IMR-90 (cell line): ENCODE measurements around the gene RSAD1. TPM values are rescaled to one million over a fixed set of nuclear protein-coding genes. Genes with fewer than 3 reads are reported as not detected.
A peak's percentile ranks its signal among the peaks of the same experiment; 100 is the strongest.

ENCODE experiments used
- ATAC-seq: fragments of 200-7000 bp; cut with Tn5 transposase; 2 replicates; pipeline ENCODE4 v1.9.1; 2020; ENCODE audit warnings: low read depth, mild to moderate bottlenecking, moderate library complexity
- BruUV-seq: library from RNA; stranded (reverse); fragments of 400-500 nt; replicated peaks from 2 replicates; lab custom pipeline; 2021; lab: Mats Ljungman, UMichigan
- CTCF ChIA-PET: fragments of 300-600 bp; formaldehyde crosslinking; extraction: SDS; loops from one replicate; lab custom pipeline; 2021; ENCODE audit warnings: antibody characterized with exemption; lab: Yijun Ruan, JAX
- POLR2A ChIA-PET: fragments of 300-600 bp; sonication (Branson Sonifier 250); formaldehyde crosslinking; loops from one replicate; lab custom pipeline; 2022; ENCODE audit warnings: antibody characterized with exemption; ENCODE audit not compliant: unreplicated experiment; lab: Charles Lee
- DNase-seq: peaks from one replicate; pipeline ENCODE4 v3.0.0; 2013
- H2AFZ ChIP-seq: replicated peaks from 2 replicates; pipeline ENCODE3; 2013; ENCODE audit warnings: low read length, mild to moderate bottlenecking; ENCODE audit not compliant: poor library complexity
- H2AK5ac ChIP-seq: 2 replicates; pipeline ENCODE4 v1.6.1; 2013; ENCODE audit warnings: low read depth, low read length, inconsistent platforms
- H2AK9ac ChIP-seq: replicated peaks from 2 replicates; pipeline ENCODE3; 2013; ENCODE audit warnings: mild to moderate bottlenecking, low read depth, low read length, moderate library complexity; ENCODE audit not compliant: poor library complexity
- H2BK120ac ChIP-seq: 2 replicates; pipeline ENCODE4 v1.6.1; 2013; ENCODE audit warnings: low read depth, low read length, inconsistent platforms
- H2BK15ac ChIP-seq: 3 replicates; pipeline ENCODE4 v1.6.1; 2013; ENCODE audit warnings: low read depth, low read length, inconsistent platforms
- H2BK20ac ChIP-seq: 2 replicates; pipeline ENCODE4 v1.6.1; 2013; ENCODE audit warnings: low read depth, mild to moderate bottlenecking, inconsistent platforms, low read length, moderate library complexity
- H2BK5ac ChIP-seq: 2 replicates; pipeline ENCODE4 v1.6.1; 2013; ENCODE audit warnings: mild to moderate bottlenecking, low read depth, low read length, inconsistent platforms; ENCODE audit not compliant: poor library complexity, severe bottlenecking
- H3K14ac ChIP-seq: replicated peaks from 2 replicates; pipeline ENCODE4 v1.6.1; 2013; ENCODE audit warnings: low read depth, low read length, inconsistent platforms
- H3K18ac ChIP-seq: 2 replicates; pipeline ENCODE4 v1.6.1; 2013; ENCODE audit warnings: low read depth, low read length, control low read depth
- H3K23ac ChIP-seq: 2 replicates; pipeline ENCODE4 v1.6.1; 2013; ENCODE audit warnings: low read depth, low read length, inconsistent platforms
- H3K27ac ChIP-seq: 2 replicates; pipeline ENCODE4 v1.5.1; 2013; ENCODE audit warnings: mild to moderate bottlenecking, control low read depth, low read length; ENCODE audit not compliant: insufficient read depth
- H3K27me3 ChIP-seq: 2 replicates; pipeline ENCODE4 v1.6.1; 2013; ENCODE audit warnings: low read length; ENCODE audit not compliant: control insufficient read depth, insufficient read depth
- H3K36me3 ChIP-seq: 2 replicates; pipeline ENCODE4 v1.6.1; 2013; ENCODE audit warnings: low read length, mixed read lengths; ENCODE audit not compliant: control insufficient read depth, insufficient read depth
- H3K4ac ChIP-seq: 2 replicates; pipeline ENCODE4 v1.6.1; 2013; ENCODE audit warnings: low read depth, low read length, inconsistent platforms
- H3K4me1 ChIP-seq: 2 replicates; pipeline ENCODE4 v1.6.1; 2013; ENCODE audit warnings: low read length, mixed read lengths; ENCODE audit not compliant: control insufficient read depth, insufficient read depth
- H3K4me2 ChIP-seq: 2 replicates; pipeline ENCODE4 v1.6.1; 2013; ENCODE audit warnings: low read depth, mild to moderate bottlenecking, control low read depth, low read length, moderate library complexity
- H3K4me3 ChIP-seq: 2 replicates; pipeline ENCODE4 v1.5.1; 2013; ENCODE audit warnings: low read depth, mild to moderate bottlenecking, control low read depth, low read length, moderate library complexity; ENCODE audit not compliant: insufficient read depth
- H3K56ac ChIP-seq: 2 replicates; pipeline ENCODE4 v1.6.1; 2013; ENCODE audit warnings: low read length, inconsistent platforms; ENCODE audit not compliant: insufficient read depth; ENCODE audit errors: extremely low read depth
- H3K79me1 ChIP-seq, 2 experiments: 2 replicates each; pipeline ENCODE4 v1.6.1; 2013; ENCODE audit warnings: low read length in 2 of 2, inconsistent platforms in 1 of 2, low read depth in 1 of 2
- H3K9ac ChIP-seq: 2 replicates; pipeline ENCODE4 v1.6.1; 2013; ENCODE audit warnings: low read depth, low read length, control low read depth
- H3K9me1 ChIP-seq: 2 replicates; pipeline ENCODE4 v1.6.1; 2013; ENCODE audit warnings: low read length, inconsistent platforms; ENCODE audit not compliant: insufficient read depth
- H3K9me3 ChIP-seq: 2 replicates; pipeline ENCODE4 v1.6.1; 2013; ENCODE audit warnings: low read length; ENCODE audit not compliant: control insufficient read depth, insufficient read depth
- H4K20me1 ChIP-seq: 2 replicates; pipeline ENCODE4 v1.6.1; 2013; ENCODE audit warnings: low read length, inconsistent platforms; ENCODE audit not compliant: insufficient read depth
- H4K5ac ChIP-seq: 2 replicates; pipeline ENCODE4 v1.6.1; 2013; ENCODE audit warnings: mild to moderate bottlenecking, low read depth, low read length, control low read depth
- H4K8ac ChIP-seq, 2 experiments: 2 replicates each; pipeline ENCODE4 v1.6.1; 2013; ENCODE audit warnings: low read depth in 2 of 2, low read length in 2 of 2, control low read depth in 1 of 2, inconsistent platforms in 1 of 2
- H4K91ac ChIP-seq: 2 replicates; pipeline ENCODE4 v1.6.1; 2013; ENCODE audit warnings: low read depth, low read length, inconsistent platforms; ENCODE audit not compliant: insufficient read depth
- BHLHE40 ChIP-seq: fragments of 150-350 bp; IDR thresholded peaks from 2 replicates; pipeline ENCODE4 v1.6.1; 2016; ENCODE audit warnings: mild to moderate bottlenecking, low read depth, low read length
- CTCF ChIP-seq: conservative IDR thresholded peaks from 2 replicates; pipeline ENCODE4 v1.5.1; 2012; ENCODE audit warnings: mild to moderate bottlenecking, low read depth, low read length, improper control_type of control experiment
- FOS ChIP-seq: fragments of 150-350 bp; IDR thresholded peaks from 2 replicates; pipeline ENCODE4 v1.6.1; 2016; ENCODE audit warnings: low read depth, low read length
- MAZ ChIP-seq: IDR thresholded peaks from 2 replicates; pipeline ENCODE4 v1.6.1; 2012; ENCODE audit warnings: low read depth, mild to moderate bottlenecking, low read length, improper control_type of control experiment, moderate library complexity, borderline replicate concordance
- NFE2L2 ChIP-seq: fragments of 150-350 bp; IDR thresholded peaks from 2 replicates; pipeline ENCODE4 v1.6.1; 2016; ENCODE audit warnings: low read depth, mild to moderate bottlenecking, low read length
- RFX5 ChIP-seq: IDR thresholded peaks from 2 replicates; pipeline ENCODE4 v1.8.0; 2012; ENCODE audit warnings: low read depth, mild to moderate bottlenecking, low read length, moderate library complexity
- SMC3 ChIP-seq: fragments of 150-350 bp; IDR thresholded peaks from 2 replicates; pipeline ENCODE4 v1.6.1; 2016; ENCODE audit warnings: low read depth, mild to moderate bottlenecking, antibody characterized with exemption, low read length, moderate library complexity
- WGBS, 2 experiments: methylation state at CpG; one replicate each; pipeline versions ENCODE4 v1.1.5 to v1.1.7; 2013; ENCODE audit warnings: missing lambda C conversion rate in 2 of 2; ENCODE audit not compliant: insufficient read length in 1 of 2; ENCODE audit errors: extremely low coverage in 2 of 2; 5-methylcytosine and 5-hydroxymethylcytosine counted together
- dilution Hi-C: fragments of 300-500 bp; cut with HindIII; formaldehyde crosslinking; loops from one replicate; pipeline ENCODE4 v1.14.3; 2018; ENCODE audit warnings: low sequenced_read_pairs; ENCODE audit not compliant: unreplicated experiment
- in situ Hi-C: fragments of 300-500 bp; cut with MboI; formaldehyde crosslinking; loops from 3 replicates; pipeline ENCODE4 v1.14.3; 2019; ENCODE audit warnings: low sequenced_read_pairs, inconsistent platforms, mixed read lengths
- intact Hi-C: fragments of 100-400 bp; cut with micrococcal nuclease; formaldehyde crosslinking; loops from 2 replicates; pipeline ENCODE4 v1.10.0; 2022
- polyA plus RNA-seq, 3 experiments: library from polyadenylated mRNA; depleted of rRNA; stranded (reverse); fragments of >200 nt; gene quantifications; 2 replicates each; pipeline ENCODE4 v1.2.3, GENCODE V29; 2012; ENCODE audit warnings: low replicate concordance in 1 of 3
- total RNA-seq: library from RNA; depleted of rRNA; stranded (reverse); fragments of >200 nt; gene quantifications from 2 replicates; pipeline ENCODE4 v1.2.3, GENCODE V29; 2012

RSAD1 gene
- total and polyA plus RNA-seq, 2 of the 4 experiments (the other 2 are of a cell fraction): 10.8 to 19.2 TPM

- Histone ChIP-seq H3K9me1 (peaks cover 7% of the 10 kb centered on the region; the same call in 1 of the 2 replicates), H3K4me1 (no peaks in the 10 kb centered on the region; the same call in 1 of the 2 replicates), H3K18ac (no peak overlapping the region), H2AK5ac (no peak overlapping the region), H4K20me1 (peaks cover 8% of the 10 kb centered on the region; the same call in 1 of the 2 replicates), H2AFZ (peak overlapping the region; percentile 40), H3K27me3 (no peaks in the 10 kb centered on the region; the same call in 1 of the 2 replicates), H2BK5ac (no peak overlapping the region), H4K8ac (no peak overlapping the region), H3K56ac (no peak overlapping the region), H2BK120ac (no peak overlapping the region), H3K9ac (no peak overlapping the region), H3K27ac (no peak overlapping the region), H2BK15ac (no peak overlapping the region), H3K4me3 (no peak overlapping the region), H2AK9ac (no peak overlapping the region), H3K14ac (no peak overlapping the region), H3K9me3 (no peaks in the 10 kb centered on the region), H3K36me3 (peaks cover 9% of the 10 kb centered on the region), H3K4me2 (no peak overlapping the region), H2BK20ac (no peak overlapping the region), H4K91ac (no peak overlapping the region), H3K23ac (0 out of 2 replicates have a peak overlapping the region, but pooled peaks have one; percentile 24), H3K4ac (no peak overlapping the region), H4K5ac (no peak overlapping the region), H3K79me1 (peaks cover 11 to 19% of the 10 kb centered on the region in 2 experiments; a peak in 3 of 4 replicates)
- ChIA-PET POLR2A (no interaction called here), CTCF (interaction anchor here (0.6 kb wide), 1 partner anchor 8 kb away, joined by 3 read pairs; no protein-coding TSS in a partner anchor)
- TF ChIP-seq SMC3 (no peak), BHLHE40 (no peak), MAZ (no peak), RFX5 (no peak), NFE2L2 (no peak), CTCF (no peak), FOS (no peak)
- in situ Hi-C loops: no loop called here
- BruUV-seq: no TSS peak
- intact Hi-C loops: no loop called here
- DNase-seq (no peak), ATAC-seq (no peak)
- dilution Hi-C loops: no loop called here
- 75% methylated on average over 2 of the region's 18 CpGs; no CpG with 5 or more reads in 1 of the 2 experiments for WGBS, 2 experiments
These were observed 1.9 kb upstream of the RSAD1 start for GRCh38 chr17:50476545-50477315.
